ENCODE measurements around the gene NCS1.

The NCS1 gene

GRCh38 chr9:130145658-130146057 is 26.5 kb upstream of the NCS1 start:
- TF ChIP-seq FOXP2 (optimal IDR thresholded peaks at IDR 0.05; ENCODE audit: borderline replicate concordance, extremely low read depth, extremely low read length, insufficient read depth) (no peak), REST (IDR thresholded peaks at IDR 0.05; ENCODE audit: insufficient read depth in 1 of 2, low read depth in 2 of 2, low read length in 2 of 2) (no peak), POLR2AphosphoS5 (IDR thresholded peaks at IDR 0.05; ENCODE audit: low read depth, low read length) (no peak), SIN3A (IDR thresholded peaks at IDR 0.05; ENCODE audit: borderline replicate concordance, insufficient read depth, low read length) (no peak), TAF1 (IDR thresholded peaks at IDR 0.05; ENCODE audit: borderline replicate concordance, insufficient read depth, low read length) (no peak)

- TF ChIP-seq FOXP2 (optimal IDR thresholded peaks at IDR 0.05; ENCODE audit: borderline replicate concordance, extremely low read depth, extremely low read length, insufficient read depth), result no peak
- TF ChIP-seq POLR2AphosphoS5 (IDR thresholded peaks at IDR 0.05; ENCODE audit: low read depth, low read length), result no peak
- no peak for TF ChIP-seq REST (IDR thresholded peaks at IDR 0.05; ENCODE audit: insufficient read depth in 1 of 2, low read depth in 2 of 2, low read length in 2 of 2)
- no peak for TF ChIP-seq TAF1 (IDR thresholded peaks at IDR 0.05; ENCODE audit: borderline replicate concordance, insufficient read depth, low read length)
Measured at GRCh38 chr9:130147198-130147597, 25.0 kb upstream of the NCS1 start.

- TF ChIP-seq POLR2AphosphoS5 (IDR thresholded peaks at IDR 0.05; ENCODE audit: low read depth, low read length), result no peak
- no peak for TF ChIP-seq FOXP2 (optimal IDR thresholded peaks at IDR 0.05; ENCODE audit: borderline replicate concordance, extremely low read depth, extremely low read length, insufficient read depth)
Measured at GRCh38 chr9:130147910-130148309, 24.3 kb upstream of the NCS1 start.

- TF ChIP-seq SIN3A (IDR thresholded peaks at IDR 0.05; ENCODE audit: borderline replicate concordance, insufficient read depth, low read length), result no peak
- TF ChIP-seq REST (IDR thresholded peaks at IDR 0.05; ENCODE audit: insufficient read depth in 1 of 2, low read depth in 2 of 2, low read length in 2 of 2), result no peak
- no peak for TF ChIP-seq TAF1 (IDR thresholded peaks at IDR 0.05; ENCODE audit: borderline replicate concordance, insufficient read depth, low read length)
- no peak for TF ChIP-seq POLR2AphosphoS5 (IDR thresholded peaks at IDR 0.05; ENCODE audit: low read depth, low read length)
- TF ChIP-seq FOXP2 (optimal IDR thresholded peaks at IDR 0.05; ENCODE audit: borderline replicate concordance, extremely low read depth, extremely low read length, insufficient read depth), result no peak
Measured at GRCh38 chr9:130149031-130149430, 23.2 kb upstream of the NCS1 start.

- no peak for TF ChIP-seq FOXP2 (optimal IDR thresholded peaks at IDR 0.05; ENCODE audit: borderline replicate concordance, extremely low read depth, extremely low read length, insufficient read depth)
- TF ChIP-seq TAF1 (IDR thresholded peaks at IDR 0.05; ENCODE audit: borderline replicate concordance, insufficient read depth, low read length), result no peak
- no peak for TF ChIP-seq REST (IDR thresholded peaks at IDR 0.05; ENCODE audit: insufficient read depth in 1 of 2, low read depth in 2 of 2, low read length in 2 of 2)
- TF ChIP-seq POLR2AphosphoS5 (IDR thresholded peaks at IDR 0.05; ENCODE audit: low read depth, low read length), result no peak
- TF ChIP-seq SIN3A (IDR thresholded peaks at IDR 0.05; ENCODE audit: borderline replicate concordance, insufficient read depth, low read length), result no peak
Measured at GRCh38 chr9:130149654-130150286, 22.4 kb upstream of the NCS1 start.
